ENCODE results near the gene MLIP.
A peak's percentile ranks its signal among the peaks of the same experiment; 100 is the strongest.

MLIP gene

DNA sequence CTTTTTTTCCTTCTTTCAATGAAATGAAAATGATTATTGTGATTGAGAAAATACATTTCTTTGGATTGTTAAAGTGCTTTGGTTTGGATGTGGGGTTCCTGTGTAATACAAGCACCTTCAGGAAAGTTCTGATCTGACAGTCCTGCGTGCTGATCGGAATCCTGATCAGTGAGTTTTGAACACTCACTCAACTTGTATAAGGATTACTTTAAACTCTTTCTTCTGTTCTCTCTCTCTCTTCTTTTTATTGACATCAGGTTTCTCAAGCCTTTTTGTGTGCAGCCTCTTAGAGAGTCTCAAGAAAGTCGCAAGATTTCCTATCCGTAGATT lies 197.7 kb downstream of the MLIP start:
- peak overlapping the region; percentile 73 to 76 for H3K4me3 ChIP-seq (ENCODE audit: low read length in 2 of 2)
- no peaks in the 10 kb centered on the region for H3K9me3 ChIP-seq (ENCODE audit: control insufficient read depth in 2 of 2, low read length in 2 of 2)
- peaks cover 0 to 4% of the 10 kb centered on the region in 2 donors for H3K4me1 ChIP-seq (ENCODE audit: control insufficient read depth in 2 of 2, insufficient read depth in 2 of 2, low read length in 2 of 2)
- H3K27ac ChIP-seq (ENCODE audit: low read depth in 2 of 2, low read length in 2 of 2), result peak overlapping the region; percentile 44 to 86
- H3K36me3 ChIP-seq (ENCODE audit: control insufficient read depth in 2 of 2, insufficient read depth in 2 of 2, low read length in 2 of 2), result no peaks in the 10 kb centered on the region
- peak overlapping the region; percentile 27 to 71 for H3K9ac ChIP-seq (ENCODE audit: low read depth in 1 of 2, low read length in 2 of 2)
- no peaks in the 10 kb centered on the region for H3K27me3 ChIP-seq (ENCODE audit: control insufficient read depth in 2 of 2, insufficient read depth in 2 of 2, low read length in 2 of 2)

DNA sequence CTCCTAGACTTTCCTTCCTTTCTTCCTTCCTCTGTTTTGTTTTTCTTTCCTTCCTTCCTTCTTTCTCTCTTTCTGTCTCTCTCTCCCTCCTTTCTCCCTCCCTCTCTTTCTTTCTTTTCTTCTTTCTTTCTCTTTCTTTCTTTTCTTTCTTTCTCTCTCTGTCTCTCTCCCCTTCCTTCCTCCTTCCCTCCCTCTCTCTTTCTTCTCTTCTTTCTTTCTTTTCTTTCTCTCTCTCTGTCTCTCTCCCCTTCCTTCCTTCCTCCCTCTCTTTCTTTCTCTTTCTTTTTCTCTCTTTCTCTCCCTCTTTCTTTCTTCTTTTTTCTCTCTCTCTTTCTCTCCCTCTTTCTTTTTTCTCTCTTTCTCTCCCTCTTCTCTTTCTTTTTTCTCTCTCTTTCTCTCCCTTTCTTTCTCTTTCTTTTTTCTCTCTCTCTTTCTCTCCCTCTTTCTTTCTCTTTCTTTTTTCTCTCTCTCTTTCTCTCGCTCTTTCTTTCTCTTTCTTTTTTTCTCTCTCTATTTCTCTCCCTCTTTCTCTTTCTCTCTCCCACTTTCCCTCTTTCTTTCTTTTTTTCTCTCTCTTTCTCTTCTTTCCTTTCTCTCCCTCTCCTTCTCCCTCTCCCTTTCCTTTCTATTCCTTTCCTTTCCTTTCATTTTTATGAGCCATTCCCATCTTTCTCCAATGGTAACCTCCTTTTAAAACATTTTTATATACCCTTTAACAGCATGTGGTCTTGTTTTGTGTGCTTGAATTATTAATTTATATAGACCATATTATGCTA lies 199.3 kb downstream of the MLIP start:
- H3K9ac ChIP-seq (ENCODE audit: low read depth in 1 of 2, low read length in 2 of 2), result peak overlapping the region in 1 of 2 donors; percentile 37
- H3K36me3 ChIP-seq (ENCODE audit: control insufficient read depth in 2 of 2, insufficient read depth in 2 of 2, low read length in 2 of 2), result no peaks in the 10 kb centered on the region
- H3K4me1 ChIP-seq (ENCODE audit: control insufficient read depth in 2 of 2, insufficient read depth in 2 of 2, low read length in 2 of 2), result peaks cover 0 to 4% of the 10 kb centered on the region in 2 donors
- peak overlapping the region; percentile 73 to 76 for H3K4me3 ChIP-seq (ENCODE audit: low read length in 2 of 2)
- no peaks in the 10 kb centered on the region for H3K9me3 ChIP-seq (ENCODE audit: control insufficient read depth in 2 of 2, low read length in 2 of 2)
- no peaks in the 10 kb centered on the region for H3K27me3 ChIP-seq (ENCODE audit: control insufficient read depth in 2 of 2, insufficient read depth in 2 of 2, low read length in 2 of 2)
- H3K27ac ChIP-seq (ENCODE audit: low read depth in 2 of 2, low read length in 2 of 2), result peak overlapping the region in 1 of 2 donors; percentile 32

- Histone ChIP-seq H3K4me1 (ENCODE audit: control insufficient read depth in 2 of 2, insufficient read depth in 2 of 2, low read length in 2 of 2) (no peaks in the 10 kb centered on the region), H3K9ac (ENCODE audit: low read depth in 1 of 2, low read length in 2 of 2) (no peak overlapping the region), H3K9me3 (ENCODE audit: control insufficient read depth in 2 of 2, low read length in 2 of 2) (no peaks in the 10 kb centered on the region), H3K4me3 (ENCODE audit: low read length in 2 of 2) (no peak overlapping the region), H3K36me3 (ENCODE audit: control insufficient read depth in 2 of 2, insufficient read depth in 2 of 2, low read length in 2 of 2) (peaks cover 0 to 3% of the 10 kb centered on the region in 2 donors), H3K27me3 (ENCODE audit: control insufficient read depth in 2 of 2, insufficient read depth in 2 of 2, low read length in 2 of 2) (no peaks in the 10 kb centered on the region), H3K27ac (ENCODE audit: low read depth in 2 of 2, low read length in 2 of 2) (no peak overlapping the region)
These were observed 204.4 kb downstream of the MLIP start for GRCh38 chr6:54315656-54316055.

All from mucosa of rectum (tissue), 2 donors.